Measurements from ENCODE around the gene SAYSD1.

SAYSD1 gene

GRCh38 chr6:39107641-39108040 lies 7.3 kb downstream of the SAYSD1 start:
- DNase-seq, result no peak

GRCh38 chr6:39107034-39107433 lies 8.0 kb downstream of the SAYSD1 start:
- no peak for DNase-seq

GRCh38 chr6:39104528-39104927 lies 10.5 kb downstream of the SAYSD1 start:
- no peak for DNase-seq

DNA sequence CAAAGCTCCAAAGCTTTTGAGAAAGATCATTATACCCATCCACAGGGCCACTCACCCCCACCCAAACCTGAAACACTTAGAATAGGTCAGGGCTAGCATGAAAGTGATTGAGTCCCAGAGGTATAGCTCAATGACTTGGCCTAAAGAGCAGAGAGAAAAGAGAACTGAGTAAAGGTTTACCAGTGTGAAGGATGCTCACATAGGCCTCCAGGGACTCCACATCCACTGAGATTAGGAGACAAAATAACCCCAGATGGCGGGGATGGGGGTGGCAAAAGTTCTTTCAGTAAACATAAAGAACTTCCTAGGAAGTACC lies 12.2 kb downstream of the SAYSD1 start:
- DNase-seq, result no peak

DNA sequence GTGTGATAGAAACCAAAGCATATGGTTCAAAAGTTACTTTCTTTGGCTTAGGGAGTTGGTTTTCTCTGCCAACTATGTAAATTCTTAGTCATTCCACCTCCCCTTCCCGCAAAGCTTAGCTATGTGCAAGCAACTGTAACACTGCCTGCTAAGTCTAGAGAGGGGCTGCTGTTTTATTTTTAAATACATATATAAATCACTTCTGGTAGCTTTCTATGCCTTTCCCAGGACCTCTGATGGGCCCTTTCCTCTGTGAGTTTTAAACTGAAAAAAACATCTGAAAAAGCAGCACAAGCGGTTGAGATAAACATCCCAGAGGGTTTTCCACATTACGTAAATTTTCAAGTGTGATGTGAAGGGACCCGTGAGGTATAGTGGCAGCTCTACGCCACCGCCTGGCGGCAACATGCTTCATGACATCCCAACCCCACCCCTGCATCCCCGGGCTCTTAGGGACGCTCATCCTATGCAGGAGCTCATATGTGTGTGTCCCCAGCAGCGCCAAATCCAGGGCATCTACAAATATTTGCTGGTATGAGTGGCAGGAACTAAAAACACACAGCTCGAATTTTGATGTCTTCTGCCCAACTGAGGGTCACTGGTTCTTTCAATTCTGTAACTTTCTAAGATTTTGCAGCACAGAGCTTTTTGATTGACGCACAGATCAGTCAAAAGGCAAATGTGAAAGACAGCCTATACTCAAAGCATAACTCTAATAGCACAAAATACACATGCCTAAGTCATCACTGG lies 12.7 kb downstream of the SAYSD1 start:
- DNase-seq, result no peak

GRCh38 chr6:39100358-39100757 lies 14.6 kb downstream of the SAYSD1 start:
- DNase-seq, result no peak

- DNase-seq, result no peak
Measured at GRCh38 chr6:39095578-39095977, 19.4 kb downstream of the SAYSD1 start.

DNA sequence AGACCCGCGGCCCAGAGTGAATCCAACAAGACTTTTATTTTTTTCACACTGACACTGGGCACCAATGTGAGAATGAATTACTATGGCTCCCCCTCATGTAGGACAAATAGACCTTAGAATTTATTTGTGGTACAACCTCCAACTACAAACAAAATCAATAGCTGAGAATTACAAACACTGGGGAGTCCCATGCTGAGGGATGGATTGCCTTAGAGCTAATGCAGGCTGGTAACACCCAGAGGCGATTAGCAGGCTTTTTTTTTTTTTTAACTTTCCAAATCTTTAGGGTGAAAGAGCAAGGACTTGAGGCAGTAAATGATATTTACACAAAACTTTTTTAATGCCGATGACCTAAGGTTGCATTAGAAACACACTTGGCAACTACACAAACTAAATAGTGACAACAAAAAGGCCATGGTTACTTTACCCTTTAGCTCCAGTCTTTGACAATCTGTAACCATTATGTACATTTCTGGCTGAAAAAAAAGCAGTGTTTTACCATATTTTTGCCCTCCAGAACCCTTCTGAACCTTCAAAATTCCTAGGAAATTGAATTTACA lies 21.8 kb downstream of the SAYSD1 start:
- no peak for DNase-seq

GRCh38 chr6:39092124-39092523 lies 22.9 kb downstream of the SAYSD1 start:
- DNase-seq, result no peak

GRCh38 chr6:39091220-39091619 lies 23.8 kb downstream of the SAYSD1 start:
- no peak for DNase-seq

GRCh38 chr6:39090036-39090435 lies 24.9 kb downstream of the SAYSD1 start:
- DNase-seq, result no peak

- no peak for DNase-seq
Measured at GRCh38 chr6:39088331-39088730, 26.7 kb downstream of the SAYSD1 start.

DNA sequence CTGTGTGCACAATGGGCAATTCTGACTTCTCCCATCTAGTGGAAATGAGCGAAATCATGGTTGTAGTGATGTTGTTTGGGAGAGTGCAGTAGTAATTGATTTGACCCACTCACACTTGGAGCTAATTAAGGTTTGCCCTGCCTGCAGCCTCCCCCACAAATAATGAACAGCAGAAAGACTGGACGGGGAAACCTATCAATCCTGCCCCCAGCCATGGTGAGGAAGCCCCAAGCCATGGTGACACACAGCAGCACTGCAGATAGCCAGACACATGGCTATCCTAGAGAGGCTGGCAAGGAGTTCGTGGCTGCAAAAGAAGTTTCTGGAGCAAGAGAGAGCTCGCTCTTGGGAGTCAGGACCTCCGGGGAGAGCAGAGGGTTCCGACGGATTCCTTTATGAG lies 27.8 kb downstream of the SAYSD1 start:
- DNase-seq, result no peak

DNA sequence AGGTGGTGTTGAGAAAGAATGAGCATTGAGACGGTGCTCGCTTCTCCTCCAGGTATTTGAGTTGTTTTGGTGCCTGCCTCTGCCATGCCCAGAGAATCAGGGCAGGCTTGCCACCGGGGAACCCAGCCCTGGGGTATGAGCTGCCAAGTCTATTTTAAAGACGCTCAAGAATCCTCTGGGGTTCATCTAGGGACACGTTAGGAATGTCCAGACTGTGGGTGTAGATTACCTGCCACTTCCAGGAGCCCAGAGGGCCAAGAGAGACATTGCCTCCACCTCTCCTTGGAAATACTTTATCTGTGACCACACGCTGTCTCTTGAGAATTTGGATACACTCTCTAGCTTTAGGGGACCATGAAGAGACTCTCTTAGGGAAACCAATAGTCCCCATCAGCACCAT lies 28.3 kb downstream of the SAYSD1 start:
- DNase-seq, result no peak

GRCh38 chr6:39086294-39086693 lies 28.7 kb downstream of the SAYSD1 start:
- DNase-seq, result no peak

DNA sequence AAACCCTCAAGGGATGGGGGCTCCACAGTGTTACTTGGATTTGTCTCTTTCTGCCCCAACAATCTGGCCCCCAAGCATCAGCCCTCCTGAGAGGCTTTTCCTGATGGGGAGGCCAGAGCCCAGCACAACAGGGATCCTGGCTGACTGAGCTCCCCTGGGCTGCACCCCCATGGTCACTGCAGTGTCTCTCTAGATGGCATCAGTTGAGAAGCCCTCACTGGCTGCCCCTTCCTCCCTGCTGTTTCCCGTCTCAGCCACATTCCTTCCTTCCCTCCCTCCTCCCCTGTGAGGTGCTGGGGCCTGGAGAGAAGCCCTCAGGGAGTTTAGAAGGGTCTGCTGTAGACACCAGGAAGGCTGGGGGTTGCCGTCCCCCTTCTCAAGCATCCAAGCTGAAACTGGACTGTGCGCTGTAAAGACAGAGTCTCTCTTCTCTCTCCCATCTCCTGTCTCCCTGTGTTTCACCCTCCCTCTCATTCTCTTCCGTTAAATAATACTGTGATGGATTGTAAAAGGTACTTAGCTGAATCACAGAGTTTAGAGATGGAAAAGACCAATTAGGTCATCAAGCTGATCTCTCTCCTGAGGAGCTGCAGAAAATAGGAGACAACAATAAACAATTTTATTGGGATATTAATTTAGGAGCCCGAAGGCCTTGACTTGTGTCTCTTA lies 29.7 kb downstream of the SAYSD1 start:
- no peak for DNase-seq

DNA sequence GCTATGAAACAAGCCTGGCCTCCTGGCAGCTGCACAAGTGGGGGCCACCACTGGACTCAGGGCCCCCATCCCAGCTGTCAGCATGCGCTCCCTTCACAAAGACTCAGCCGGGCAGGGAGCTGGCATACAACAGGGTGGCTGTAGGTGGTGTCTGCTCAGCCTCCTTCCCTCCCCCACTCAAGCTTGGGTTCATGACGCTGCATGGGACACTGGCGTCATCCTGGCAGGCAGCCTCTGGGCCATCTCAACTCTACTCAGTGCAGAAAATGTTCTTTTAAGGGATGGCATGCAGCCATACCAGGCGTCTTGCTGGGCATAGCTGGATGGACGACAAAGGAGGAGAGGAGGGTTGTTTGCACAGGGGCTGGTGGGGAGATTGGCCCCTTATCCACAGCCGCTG lies 30.5 kb downstream of the SAYSD1 start:
- no peak for DNase-seq

GRCh38 chr6:39083231-39083634 lies 31.8 kb downstream of the SAYSD1 start:
- DNase-seq, result no peak

DNA sequence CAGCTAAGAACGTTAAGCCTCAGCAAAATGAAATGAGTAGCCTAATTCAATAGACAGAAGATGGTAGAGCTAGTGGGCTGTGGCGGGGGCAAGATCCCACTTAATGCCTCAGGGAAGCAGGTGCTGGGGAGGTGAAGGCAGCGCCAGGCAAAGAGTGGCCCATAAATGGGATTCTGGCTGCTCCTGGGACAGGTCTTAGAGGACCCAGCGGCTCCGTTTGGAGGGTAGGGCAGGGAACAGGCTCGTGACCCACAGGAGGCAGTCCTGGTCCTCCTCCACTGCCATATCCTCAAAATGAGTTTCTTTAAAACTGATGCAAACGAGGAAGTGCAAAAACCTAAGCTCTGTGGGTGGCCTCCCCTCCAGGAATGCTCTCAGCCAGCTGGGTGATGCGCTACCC lies 32.7 kb downstream of the SAYSD1 start:
- no peak for DNase-seq

GRCh38 chr6:39080246-39080875 lies 34.6 kb downstream of the SAYSD1 start:
- no peak for DNase-seq

- DNase-seq, result no peak
Measured at GRCh38 chr6:39079197-39080125, 35.5 kb downstream of the SAYSD1 start.

DNA sequence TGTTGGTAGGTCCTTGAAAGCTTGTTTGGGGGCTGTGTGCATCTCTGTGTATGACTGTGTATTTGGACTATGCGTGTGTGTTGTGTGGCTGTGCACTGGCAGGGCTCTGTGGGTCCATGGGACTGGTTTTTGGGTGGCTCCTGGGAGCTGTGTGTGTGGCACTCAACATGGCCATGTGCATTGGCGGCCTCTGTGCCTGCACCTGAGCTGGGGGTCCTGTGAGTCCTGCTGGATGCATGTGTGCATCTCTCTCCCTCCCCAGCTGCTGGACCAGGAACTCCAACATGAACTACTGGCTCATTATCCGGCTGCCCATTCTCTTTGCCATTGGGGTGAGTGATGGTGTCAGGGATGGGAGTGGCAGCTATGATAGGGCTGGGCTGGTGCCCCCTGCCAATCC lies 36.3 kb downstream of the SAYSD1 start:
- no peak for DNase-seq
